Tibial artery (tissue), 4 donors: Measurements from ENCODE around the gene MPP3.

Experiments
- DNase-seq, 2 donors: peaks; one replicate each; pipeline ENCODE4 v3.0.0-alpha.2; 2019
- H3K27ac ChIP-seq, 2 donors: fragments of 200-600 bp; sonication (generic) in 1 of 2; 1 replicate in 1 of 2; 2 replicates in 1 of 2; pipeline ENCODE4 v1.5.1; 2018 to 2019; ENCODE audit warnings: mild to moderate bottlenecking in 1 of 2
- H3K27me3 ChIP-seq, 2 donors: fragments of 200-600 bp; sonication (generic) in 1 of 2; one replicate each; pipeline versions ENCODE4 v1.5.1 to v1.6.0; 2016 to 2019
- H3K36me3 ChIP-seq, 3 donors: fragments of 200-600 bp; sonication (generic) in 2 of 3; one replicate each; pipeline ENCODE4 v1.5.1; 2016 to 2019; ENCODE audit warnings: mild to moderate bottlenecking in 2 of 3
- H3K4me1 ChIP-seq, 4 donors: fragments of 200-600 bp; sonication (generic) in 2 of 4; 1 replicate in 3 of 4; 2 replicates in 1 of 4; pipeline ENCODE4 v1.5.1; 2016 to 2019
- H3K4me3 ChIP-seq, 2 donors: fragments of 200-600 bp; sonication (generic) in 1 of 2; 1 replicate in 1 of 2; 2 replicates in 1 of 2; pipeline ENCODE4 v1.5.1; 2018 to 2019; ENCODE audit warnings: mild to moderate bottlenecking in 2 of 2
- H3K9me3 ChIP-seq, 3 donors: fragments of 200-600 bp; sonication (generic) in 1 of 3; one replicate each; pipeline ENCODE4 v1.5.1; 2016 to 2019
- CTCF ChIP-seq, 2 experiments: fragments of 200-600 bp in 1 of 2; fragments of 450-650 bp in 1 of 2; IDR thresholded peaks; one replicate each; pipeline ENCODE4 v1.5.1; 2017 to 2019; ENCODE audit warnings: antibody characterized with exemption in 2 of 2, mild to moderate bottlenecking in 1 of 2, moderate library complexity in 1 of 2
- intact Hi-C: fragments of 100-400 bp; cut with DNase I; formaldehyde crosslinking; loops from one replicate; pipeline ENCODE4 v1.15.0; 2023; ENCODE audit warnings: low total_unique reads

The MPP3 gene

GRCh38 chr17:43832976-43833829 is at the start of gene MPP3:
Gene MPP3, minus strand, starts transcription at chr17:43833146. Its CDS starts 1,240 bp downstream, at chr17:43831906.
- no peaks in the 10 kb centered on the region for H3K9me3 ChIP-seq
- peak; percentile 52 to 83 for DNase-seq
- H3K4me1 ChIP-seq, result peaks cover 0 to 22% (median 18%) of the 10 kb centered on the region in 4 donors
- no peaks in the 10 kb centered on the region for H3K27me3 ChIP-seq
- peak within 1 kb of the TSS; percentile 66 to 68 for H3K4me3 ChIP-seq
- H3K27ac ChIP-seq, result peak within 1 kb of the TSS; percentile 72 to 75
- peaks cover 0 to 31% (median 15%) of the 10 kb centered on the region in 3 donors for H3K36me3 ChIP-seq
- intact Hi-C loops, result loop anchor here (10.0 kb wide), 1 partner anchor 48 kb away; the partner anchor contains the start of gene CFAP97D1
- no peak for TF ChIP-seq CTCF (IDR thresholded peaks at IDR 0.05)

- Histone ChIP-seq H3K27ac (no peak overlapping the region), H3K9me3 (no peaks in the 10 kb centered on the region), H3K36me3 (peaks cover 9 to 39% (median 17%) of the 10 kb centered on the region in 3 donors), H3K4me1 (peaks cover 0 to 8% (median 1%) of the 10 kb centered on the region in 4 donors), H3K27me3 (no peaks in the 10 kb centered on the region), H3K4me3 (no peak overlapping the region)
- DNase-seq, result no peak
- TF ChIP-seq CTCF (IDR thresholded peaks at IDR 0.05), result no peak
- intact Hi-C loops, result no loop called here
Measured at GRCh38 chr17:43881758-43882505, 49.0 kb upstream of the MPP3 start.

- intact Hi-C loops, result no loop called here
- Histone ChIP-seq H3K36me3 (peaks cover 9 to 44% (median 17%) of the 10 kb centered on the region in 3 donors), H3K27me3 (no peaks in the 10 kb centered on the region), H3K4me3 (no peak overlapping the region), H3K27ac (no peak overlapping the region), H3K9me3 (no peaks in the 10 kb centered on the region), H3K4me1 (peaks cover 0 to 8% (median 1%) of the 10 kb centered on the region in 4 donors)
- no peak for DNase-seq
- TF ChIP-seq CTCF (IDR thresholded peaks at IDR 0.05), result no peak
Measured at GRCh38 chr17:43881181-43881580, 48.2 kb upstream of the MPP3 start.

GRCh38 chr17:43880420-43880991 is 47.6 kb upstream of the MPP3 start:
- Histone ChIP-seq H3K4me3 (no peak overlapping the region), H3K9me3 (no peaks in the 10 kb centered on the region), H3K27ac (no peak overlapping the region), H3K36me3 (peaks cover 9 to 44% (median 17%) of the 10 kb centered on the region in 3 donors), H3K27me3 (no peaks in the 10 kb centered on the region), H3K4me1 (peaks cover 0 to 8% (median 1%) of the 10 kb centered on the region in 4 donors)
- DNase-seq, result no peak
- intact Hi-C loops, result no loop called here
- TF ChIP-seq CTCF (IDR thresholded peaks at IDR 0.05), result peak; percentile 34 to 56

- H3K9me3 ChIP-seq, result no peaks in the 10 kb centered on the region
- no peak for TF ChIP-seq CTCF (IDR thresholded peaks at IDR 0.05)
- H3K27ac ChIP-seq, result no peak overlapping the region
- H3K36me3 ChIP-seq, result peaks cover 9 to 44% (median 17%) of the 10 kb centered on the region in 3 donors
- H3K27me3 ChIP-seq, result no peaks in the 10 kb centered on the region
- no peak for DNase-seq
- intact Hi-C loops, result loop anchor here (10.0 kb wide), 2 partner anchors 65 to 115 kb away; partner anchors contain the start of gene PPY
- no peak overlapping the region for H3K4me3 ChIP-seq
- H3K4me1 ChIP-seq, result peaks cover 0 to 8% (median 1%) of the 10 kb centered on the region in 4 donors
Measured at GRCh38 chr17:43879723-43880419, 46.9 kb upstream of the MPP3 start.
